AG09319 (cell line): ENCODE data around the gene TSPYL1.

ENCODE experiments used
- DNase-seq: peaks from one replicate; pipeline ENCODE4 v3.0.0-alpha.2; 2010; ENCODE audit warnings: low read depth; ENCODE audit errors: extremely low read depth
- TF ChIP-seq, protein P1 (sequence below): IDR thresholded peaks from 2 replicates; pipeline ENCODE4 v1.5.1; 2011; ENCODE audit warnings: low read depth, mild to moderate bottlenecking, inconsistent platforms, low read length, moderate library complexity

The TSPYL1 gene

DNA sequence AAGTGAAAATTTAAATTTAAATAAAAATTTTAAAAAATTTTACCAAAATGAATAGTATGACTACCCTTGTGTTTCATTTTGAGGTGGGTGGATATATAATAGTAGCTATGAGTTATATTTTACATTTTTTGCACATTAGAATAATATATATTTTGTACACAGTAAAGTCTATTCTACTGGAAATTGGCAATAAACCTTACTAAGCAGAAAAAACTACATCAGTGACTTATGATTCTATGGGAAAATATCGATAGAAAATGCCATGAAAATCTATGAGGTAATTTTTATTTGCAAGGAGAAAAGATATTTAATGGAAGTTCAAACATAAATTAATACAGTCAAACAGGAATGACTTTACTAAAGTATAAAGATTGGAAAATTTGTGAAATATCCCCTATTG lies 23.0 kb downstream of the TSPYL1 start:
- TF ChIP-seq, protein P1, sequence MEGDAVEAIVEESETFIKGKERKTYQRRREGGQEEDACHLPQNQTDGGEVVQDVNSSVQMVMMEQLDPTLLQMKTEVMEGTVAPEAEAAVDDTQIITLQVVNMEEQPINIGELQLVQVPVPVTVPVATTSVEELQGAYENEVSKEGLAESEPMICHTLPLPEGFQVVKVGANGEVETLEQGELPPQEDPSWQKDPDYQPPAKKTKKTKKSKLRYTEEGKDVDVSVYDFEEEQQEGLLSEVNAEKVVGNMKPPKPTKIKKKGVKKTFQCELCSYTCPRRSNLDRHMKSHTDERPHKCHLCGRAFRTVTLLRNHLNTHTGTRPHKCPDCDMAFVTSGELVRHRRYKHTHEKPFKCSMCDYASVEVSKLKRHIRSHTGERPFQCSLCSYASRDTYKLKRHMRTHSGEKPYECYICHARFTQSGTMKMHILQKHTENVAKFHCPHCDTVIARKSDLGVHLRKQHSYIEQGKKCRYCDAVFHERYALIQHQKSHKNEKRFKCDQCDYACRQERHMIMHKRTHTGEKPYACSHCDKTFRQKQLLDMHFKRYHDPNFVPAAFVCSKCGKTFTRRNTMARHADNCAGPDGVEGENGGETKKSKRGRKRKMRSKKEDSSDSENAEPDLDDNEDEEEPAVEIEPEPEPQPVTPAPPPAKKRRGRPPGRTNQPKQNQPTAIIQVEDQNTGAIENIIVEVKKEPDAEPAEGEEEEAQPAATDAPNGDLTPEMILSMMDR: no peak
- DNase-seq: no peak

DNA sequence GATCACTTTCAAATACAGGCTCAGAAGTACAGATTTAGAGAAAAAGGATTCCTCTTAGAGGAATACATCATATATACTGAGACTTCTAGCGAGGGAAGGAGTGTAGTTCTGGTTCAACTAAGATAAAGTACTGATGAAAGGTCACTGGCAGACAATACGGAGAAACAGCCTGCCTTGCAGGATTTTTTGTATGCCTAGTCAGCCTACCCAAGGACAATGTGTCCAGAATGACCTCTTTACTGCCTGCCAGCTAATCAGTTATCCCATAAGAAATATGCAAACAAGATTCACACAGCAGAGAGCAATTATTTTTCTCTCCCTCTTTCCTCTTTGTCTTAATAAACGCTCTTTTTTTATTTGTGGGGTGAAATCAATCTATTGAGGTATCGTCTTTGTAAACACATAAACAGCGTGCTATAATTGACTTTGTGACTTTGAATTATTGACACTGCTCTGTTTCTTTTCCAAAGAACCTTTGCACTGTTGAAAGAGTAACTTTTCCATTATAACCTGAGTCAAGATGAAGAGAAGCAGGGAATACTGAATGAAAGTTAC lies 24.4 kb downstream of the TSPYL1 start:
- no peak for DNase-seq

DNA sequence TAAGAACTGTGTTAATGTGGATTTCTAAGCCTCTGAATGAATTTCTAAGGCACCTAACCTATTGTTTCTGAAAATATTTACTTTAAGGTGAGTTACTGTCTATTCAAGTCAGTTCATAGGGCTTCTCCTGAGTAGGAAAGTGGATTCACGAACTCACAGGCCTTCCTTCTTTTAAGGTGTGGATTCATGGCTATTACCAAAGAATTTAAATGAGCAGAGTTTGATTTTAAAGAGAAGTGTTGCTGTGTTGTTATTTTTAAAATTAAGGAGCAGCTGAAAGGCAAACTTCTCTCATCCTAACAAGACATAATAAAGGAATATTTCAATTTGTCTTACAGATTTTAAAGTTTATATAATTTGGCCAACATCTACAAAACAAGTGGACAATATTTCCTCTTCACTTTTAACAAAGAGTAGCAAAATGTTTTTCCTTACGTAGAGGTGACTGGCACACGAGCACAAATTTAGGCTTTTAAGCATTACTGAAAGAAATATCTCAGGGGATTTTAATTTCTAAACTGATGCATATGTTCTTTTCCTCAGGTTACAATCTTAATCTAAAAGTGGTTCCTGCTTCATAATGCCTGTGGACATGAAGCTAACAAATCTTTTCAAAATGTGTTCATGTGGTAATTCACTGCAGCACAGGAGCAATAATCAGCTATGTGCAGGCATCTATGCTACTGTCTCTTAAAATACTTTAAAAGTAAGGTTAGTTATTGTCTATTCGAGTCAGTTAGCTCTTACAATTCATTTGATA lies 25.3 kb downstream of the TSPYL1 start:
- TF ChIP-seq, protein P1: no peak
- DNase-seq: no peak

More for the DNA sequence above, 24.4 kb downstream of the TSPYL1 start:
- TF ChIP-seq, protein P1: no peak

DNA sequence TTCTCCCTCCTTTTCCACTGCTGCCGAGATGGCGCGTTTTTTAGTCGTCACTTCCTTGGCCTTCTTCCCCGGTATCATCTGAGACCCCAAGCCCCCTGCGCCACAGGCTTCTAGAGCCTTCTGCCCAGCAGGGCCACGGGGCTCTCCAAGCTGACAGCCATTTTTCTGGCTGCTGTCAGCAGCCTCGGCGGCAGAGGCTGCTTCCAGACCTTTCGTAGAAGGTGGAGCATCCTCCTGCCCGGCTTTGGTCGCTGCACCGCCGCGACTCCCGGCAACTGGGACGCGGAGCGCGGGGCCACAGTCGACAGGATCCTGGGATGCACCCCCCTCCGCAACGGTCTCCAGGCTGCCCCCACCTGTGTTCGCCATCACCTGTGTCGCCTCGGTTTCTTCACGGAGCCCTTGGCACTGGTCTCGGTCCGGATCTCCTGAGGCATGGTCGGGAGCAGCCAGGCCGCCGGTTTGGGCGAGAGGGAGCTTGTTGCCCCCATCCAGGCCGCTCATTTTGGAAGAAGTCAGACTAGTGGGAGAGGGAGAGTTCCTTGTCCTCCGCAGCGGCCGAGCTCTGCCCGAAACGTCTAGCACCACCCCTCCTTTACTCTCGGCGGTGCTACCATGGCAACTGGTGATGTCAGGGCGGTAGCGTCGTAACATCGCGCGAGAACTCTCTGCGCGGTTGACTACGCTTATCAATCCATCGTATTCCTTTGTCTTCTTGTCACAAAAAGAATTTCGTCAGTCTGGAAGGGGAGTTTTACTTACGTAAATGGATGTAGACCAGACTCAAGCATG lies 26.0 kb downstream of the TSPYL1 start, which contains the start of gene TSPYL4:
Gene TSPYL4 (minus strand): TSS at position 571 of the 792 bp plus-strand sequence. CDS start 67 bp downstream, at position 504.
- TF ChIP-seq, protein P1: no peak
- DNase-seq: peak; percentile 89

DNA sequence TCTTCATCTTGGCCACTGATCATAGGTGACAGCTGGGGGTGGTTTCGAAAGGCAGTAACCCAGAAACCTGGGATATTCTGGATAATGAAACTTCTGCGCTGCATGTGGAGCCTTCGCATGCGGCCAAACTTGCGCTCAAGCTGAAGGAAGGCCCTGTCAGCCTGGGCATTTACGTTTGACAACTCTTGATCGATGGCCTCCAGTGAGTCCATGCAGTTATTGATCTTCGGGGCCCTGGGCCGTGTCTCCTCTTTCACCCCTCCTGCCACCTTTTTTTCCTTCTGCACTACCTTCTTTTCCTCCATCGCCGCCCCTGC lies 26.6 kb downstream of the TSPYL1 start:
- TF ChIP-seq, protein P1: no peak
- DNase-seq: no peak

DNA sequence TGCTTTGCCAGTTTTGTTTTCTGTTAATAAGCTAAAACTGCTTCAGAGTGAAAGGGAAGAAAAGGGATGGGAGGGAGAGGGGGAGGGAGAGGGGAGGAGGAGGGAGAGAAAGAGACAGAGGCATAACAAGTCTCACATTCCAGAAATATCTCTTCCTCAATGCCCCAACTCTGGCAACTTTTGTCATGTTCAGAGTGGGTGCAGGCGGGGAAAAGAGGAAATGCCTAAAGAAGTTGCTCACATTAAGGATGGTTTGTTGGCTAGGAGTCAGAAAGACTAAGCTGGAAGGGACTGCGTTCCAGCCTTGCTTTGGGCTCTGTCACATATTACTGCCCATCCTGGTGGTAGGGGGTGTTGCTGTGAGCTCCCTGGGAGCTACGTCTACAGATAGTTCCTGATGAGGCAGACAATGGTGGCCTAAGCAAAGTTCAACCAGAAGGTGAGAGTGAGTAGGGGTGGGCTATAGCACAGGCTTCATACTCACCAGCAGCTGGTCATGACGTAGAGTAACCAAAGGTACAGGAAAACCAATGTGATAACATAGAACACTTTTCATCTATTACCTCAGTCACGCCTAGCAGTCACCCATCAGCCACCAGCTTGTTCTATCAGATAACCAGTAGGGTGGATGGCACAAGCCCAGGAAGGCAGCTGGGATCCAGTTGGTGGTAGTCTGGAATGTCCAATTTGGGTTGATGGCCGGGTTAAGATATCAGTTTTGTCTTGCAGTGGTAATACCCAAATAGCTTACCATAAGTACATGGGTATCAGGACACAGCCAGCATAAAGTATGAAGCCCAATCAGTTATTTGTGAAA lies 28.0 kb downstream of the TSPYL1 start:
- peak; percentile 20 for DNase-seq
- TF ChIP-seq, protein P1: no peak
